Posterior cingulate gyrus (tissue), 11 donors: ENCODE data around the gene EDARADD.

Source experiments
- DNase-seq, 10 donors: peaks; one replicate each; pipeline versions ENCODE4 v3.0.0 to v3.0.0-alpha.2; 2020 to 2021; ENCODE audit warnings: mixed read lengths in 3 of 10
- intact Hi-C: fragments of 100-400 bp; cut with DNase I; formaldehyde crosslinking; loops from one replicate; pipeline ENCODE4 v1.15.1; 2023

The EDARADD gene

DNA sequence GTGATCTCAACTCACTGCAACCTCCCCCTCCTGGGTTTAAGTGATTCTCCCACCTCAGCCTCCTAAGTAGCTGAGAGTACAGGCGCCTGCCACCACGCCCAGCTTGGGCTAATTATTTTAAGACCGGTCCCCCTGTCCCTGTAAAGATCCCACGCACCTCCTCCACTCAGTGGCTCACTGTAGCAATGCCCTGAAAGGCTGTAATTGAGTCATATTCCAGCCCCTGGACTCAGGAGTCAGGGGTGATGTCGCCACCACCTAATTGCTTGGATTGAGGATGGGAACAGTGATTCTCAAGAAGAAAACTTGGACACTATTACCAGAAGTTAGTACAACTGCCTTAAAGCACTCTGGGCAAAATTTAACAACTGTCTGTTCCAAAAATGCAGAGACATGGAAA, 3.1 kb upstream of the EDARADD start:
- no peak for DNase-seq
- intact Hi-C loops = no loop called here

DNA sequence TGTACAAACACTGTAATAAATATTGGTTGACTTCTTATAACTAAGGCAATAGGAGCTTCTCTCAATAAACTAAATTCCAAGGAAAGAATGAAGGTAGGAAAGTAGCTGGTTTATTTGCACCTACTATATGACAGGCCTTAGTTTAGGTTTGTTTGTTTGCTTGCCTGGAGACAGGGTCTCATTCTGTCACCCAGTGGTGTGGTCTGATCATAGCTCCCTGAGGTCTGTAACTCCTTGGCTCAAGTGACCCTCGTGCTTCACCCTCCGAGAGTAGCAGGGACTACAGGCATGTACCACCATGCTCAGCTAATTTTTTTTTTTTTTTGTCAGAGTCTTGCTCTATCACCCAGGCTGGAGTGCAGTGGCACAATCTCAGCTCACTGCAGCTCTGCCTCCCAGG, 1.9 kb upstream of the EDARADD start:
- intact Hi-C loops = no loop called here
- DNase-seq = no peak

- intact Hi-C loops = no loop called here
- DNase-seq = peak in 1 of 10 donors; percentile 61
Measured at GRCh38 chr1:236394879-236395229, 768 bp downstream of the EDARADD start.

GRCh38 chr1:236395230-236395946, 1.3 kb downstream of the EDARADD start:
- intact Hi-C loops = no loop called here
- DNase-seq = no peak

GRCh38 chr1:236395947-236396664, 2.0 kb downstream of the EDARADD start:
- no peak for DNase-seq

GRCh38 chr1:236396665-236397043, 2.6 kb downstream of the EDARADD start:
- intact Hi-C loops = no loop called here
- no peak for DNase-seq

More at GRCh38 chr1:236395947-236396664, 2.0 kb downstream of the EDARADD start:
- intact Hi-C loops = no loop called here

DNA sequence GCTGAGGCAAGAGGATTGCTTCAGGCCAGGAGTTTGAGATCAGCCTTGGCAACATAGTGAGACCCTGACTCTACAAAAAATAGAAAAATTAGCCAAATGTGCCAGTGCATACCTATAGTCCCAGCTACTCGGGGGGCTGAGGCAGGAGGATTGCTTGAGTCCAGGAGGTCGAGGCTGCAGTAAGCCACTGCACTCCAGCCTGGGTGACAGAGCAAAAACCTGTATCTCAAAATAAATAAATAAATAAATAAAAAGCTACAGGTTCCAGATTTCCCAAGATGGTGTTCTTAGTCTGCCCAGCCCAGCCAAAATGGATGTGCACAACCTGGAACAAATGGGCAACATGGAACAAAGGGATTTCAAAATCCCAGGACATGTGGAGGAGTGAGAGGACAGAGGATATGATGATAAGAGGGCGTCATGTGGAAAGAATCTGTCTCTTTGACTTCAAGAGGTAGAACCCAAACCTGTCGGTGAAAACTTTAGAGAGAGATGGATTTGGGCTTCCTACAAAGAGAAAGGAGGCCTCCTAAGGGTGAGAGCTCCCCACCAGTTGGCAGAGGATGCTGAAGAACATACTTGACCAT, 3.2 kb downstream of the EDARADD start:
- intact Hi-C loops = no loop called here

DNA sequence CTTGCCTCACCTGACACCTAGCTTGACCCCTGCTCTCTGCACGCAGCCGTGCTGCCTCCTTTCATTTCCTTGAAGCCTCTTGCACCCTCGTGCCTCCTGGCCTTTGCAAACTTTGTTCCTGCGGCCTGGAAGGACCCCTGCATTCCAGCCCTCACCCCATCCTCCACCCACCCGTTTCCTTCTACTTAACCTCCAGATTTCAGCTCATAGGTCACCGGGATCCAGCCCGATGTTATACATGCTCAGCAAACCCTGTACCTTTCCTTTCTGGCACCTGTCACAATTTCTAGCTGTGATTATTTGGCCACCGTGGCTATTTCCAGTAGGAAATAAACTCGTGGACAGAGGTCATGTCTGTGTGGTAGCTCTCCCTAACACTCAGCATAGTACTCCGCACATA, 4.5 kb downstream of the EDARADD start:
- DNase-seq = no peak

More for the DNA sequence above, 3.2 kb downstream of the EDARADD start:
- no peak for DNase-seq

GRCh38 chr1:236400061-236400603, 6.0 kb downstream of the EDARADD start:
- intact Hi-C loops = no loop called here
- no peak for DNase-seq

More for the DNA sequence above, 4.5 kb downstream of the EDARADD start:
- intact Hi-C loops = no loop called here

DNA sequence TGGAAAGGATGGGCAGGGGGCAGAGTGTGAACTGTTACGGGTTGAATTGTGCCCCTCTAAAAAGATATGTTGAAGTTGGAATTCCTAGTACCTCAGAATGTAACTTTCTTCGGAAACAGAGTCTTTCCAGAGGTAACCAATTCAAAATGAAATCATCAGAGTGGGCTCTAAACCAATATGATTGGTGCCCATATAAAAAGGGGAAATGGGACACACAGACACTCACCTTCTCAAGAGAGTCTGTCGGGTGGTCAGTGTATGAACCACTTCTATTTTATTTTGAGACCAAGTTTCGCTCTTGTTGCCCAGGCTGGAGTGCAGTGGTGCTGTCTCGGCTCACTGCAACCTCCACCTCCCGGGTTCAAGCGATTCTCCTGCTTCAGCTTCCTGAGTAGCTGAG, 7.6 kb downstream of the EDARADD start:
- intact Hi-C loops = no loop called here
- DNase-seq = no peak

- intact Hi-C loops = no loop called here
- no peak for DNase-seq
Measured at GRCh38 chr1:236403905-236404696, 10.0 kb downstream of the EDARADD start.

DNA sequence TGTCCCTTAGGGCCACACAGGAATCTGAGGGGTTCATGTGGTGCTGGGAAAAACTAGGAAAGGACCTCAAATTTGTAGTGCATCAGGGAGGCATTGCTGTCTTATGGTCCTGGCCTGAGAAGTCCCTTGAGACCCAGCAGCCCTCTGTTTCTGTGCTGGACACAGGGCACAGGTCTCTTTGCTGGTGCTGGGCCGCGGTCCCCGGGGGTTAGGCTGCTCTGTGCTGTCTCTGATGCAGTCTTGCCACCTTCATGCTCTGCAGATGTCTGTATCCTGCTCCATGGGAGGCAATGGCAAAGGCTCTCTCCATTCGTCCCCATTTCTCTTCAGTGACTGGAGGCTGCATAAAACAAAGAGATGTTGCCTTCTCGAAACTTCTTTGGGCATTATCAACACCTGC, 13.0 kb downstream of the EDARADD start:
- intact Hi-C loops = no loop called here
- no peak for DNase-seq

GRCh38 chr1:236413688-236414087, 19.6 kb downstream of the EDARADD start:
- intact Hi-C loops = no loop called here
- no peak for DNase-seq

DNA sequence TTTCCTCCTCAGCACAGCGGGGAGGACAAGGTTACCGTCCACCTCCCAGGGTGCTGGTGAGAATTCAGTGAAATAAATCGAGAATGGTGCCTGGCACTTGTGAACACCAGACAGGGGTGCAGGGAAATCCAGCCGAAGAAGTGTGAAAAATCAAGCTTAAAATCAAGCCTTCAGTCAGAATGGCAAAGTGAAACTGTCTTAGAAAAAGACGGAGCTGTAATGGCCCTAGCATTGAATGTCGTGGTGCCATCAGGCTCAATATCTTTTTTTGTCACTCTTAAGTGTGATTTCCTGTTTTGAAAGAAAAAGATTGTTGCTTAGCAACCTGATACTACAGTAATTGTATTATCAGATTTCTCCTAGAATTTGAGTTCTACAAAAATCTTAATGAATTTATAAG, 22.1 kb downstream of the EDARADD start:
- no peak for DNase-seq

DNA sequence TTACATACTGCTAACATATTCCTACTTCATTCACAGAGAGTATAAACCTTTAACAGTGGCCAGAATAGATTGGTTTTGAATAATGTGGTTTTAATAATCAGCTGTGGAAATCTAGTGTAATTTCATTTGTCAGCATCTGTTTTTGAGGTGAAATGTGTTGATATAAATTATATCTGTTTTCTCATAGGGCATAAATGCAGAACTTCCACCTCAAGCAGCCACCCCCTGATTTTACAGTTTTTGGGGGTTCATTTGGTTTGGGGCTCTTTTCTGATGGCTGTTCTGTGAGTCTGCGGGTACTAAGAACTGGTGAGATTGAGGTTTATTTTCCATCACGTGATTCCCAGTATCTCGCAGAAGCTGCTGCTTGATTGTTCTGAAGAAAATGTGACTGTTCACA, 23.2 kb downstream of the EDARADD start:
- no peak for DNase-seq
- intact Hi-C loops = no loop called here

More for the DNA sequence above, 22.1 kb downstream of the EDARADD start:
- intact Hi-C loops = no loop called here

DNA sequence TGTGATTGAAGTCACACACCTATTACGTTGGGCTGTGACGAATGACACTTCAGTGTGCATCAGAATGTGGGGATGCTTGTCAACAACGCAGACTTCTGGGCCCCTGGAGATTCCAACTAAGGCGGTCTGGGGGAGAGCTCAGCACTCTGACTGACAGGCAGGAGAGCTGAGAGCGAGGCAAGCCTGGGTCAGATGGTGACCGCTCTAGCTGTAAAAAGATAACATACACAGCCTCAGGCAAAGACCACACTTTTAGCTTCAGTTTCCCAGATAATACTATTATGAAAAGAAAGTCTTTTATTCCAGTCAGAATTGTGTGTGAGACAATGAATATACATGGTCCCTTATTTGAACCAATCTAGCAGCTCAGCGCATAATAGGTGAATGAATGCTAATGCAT, 25.4 kb downstream of the EDARADD start:
- intact Hi-C loops = no loop called here
- no peak for DNase-seq

GRCh38 chr1:236421022-236421421, 26.9 kb downstream of the EDARADD start:
- no peak for DNase-seq
- intact Hi-C loops = no loop called here

DNA sequence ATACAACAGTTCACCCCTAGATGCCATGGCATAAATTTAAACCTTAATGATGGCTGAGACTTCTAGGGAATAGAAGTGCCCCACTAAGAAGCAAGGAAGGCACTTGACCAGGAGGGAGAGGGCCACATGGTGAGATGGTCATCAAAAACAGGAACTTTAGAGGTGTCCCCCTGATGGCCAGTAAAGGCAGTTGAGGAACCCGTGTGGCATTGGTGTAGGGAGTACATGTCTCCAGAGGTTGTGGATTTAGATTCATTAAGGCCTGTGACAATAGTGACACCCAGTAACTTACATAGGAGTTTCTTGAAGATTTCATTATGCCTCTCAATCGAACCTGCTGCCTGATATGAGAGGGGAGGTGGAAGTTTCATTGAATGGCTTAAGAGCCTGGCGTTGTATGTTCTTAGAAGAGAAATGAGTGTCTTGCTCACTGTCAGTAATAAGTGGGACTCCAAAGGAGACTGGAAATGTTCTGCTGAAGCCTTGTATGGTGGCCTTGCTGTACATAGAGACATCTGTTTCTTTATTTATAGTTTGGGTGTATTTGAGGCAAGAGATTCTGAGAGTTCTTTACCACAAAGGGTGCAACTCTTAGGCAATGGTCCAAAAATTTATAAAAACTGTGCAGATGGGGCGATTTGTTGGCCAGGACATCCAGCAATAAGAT, 27.9 kb downstream of the EDARADD start:
- DNase-seq = no peak
- intact Hi-C loops = no loop called here

DNA sequence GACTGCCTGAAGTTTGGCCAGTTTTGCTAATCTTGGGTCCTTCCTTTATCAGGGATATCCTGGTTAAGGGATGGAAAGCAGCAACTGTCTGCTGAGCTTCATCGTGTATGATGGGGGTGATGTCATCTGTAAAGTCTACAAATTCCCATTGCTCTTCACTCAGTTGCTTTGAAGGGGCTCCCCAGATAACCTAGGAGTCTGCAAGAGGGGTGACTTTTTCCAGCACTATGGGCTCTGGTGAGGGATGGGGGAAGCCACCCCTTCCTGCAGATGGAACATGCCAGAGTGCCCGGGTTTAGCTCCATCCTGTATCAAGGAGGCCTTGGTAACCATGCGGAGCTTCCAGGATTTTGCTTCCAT, 28.4 kb downstream of the EDARADD start:
- intact Hi-C loops = no loop called here
- no peak for DNase-seq

GRCh38 chr1:236425031-236425663, 31.1 kb downstream of the EDARADD start:
- intact Hi-C loops = no loop called here
- peak in 1 of 10 donors; percentile 59 for DNase-seq
